ENCODE results near the gene SPACA7.
"Not testable (repeated sequence)": the region's sequence is repeated elsewhere in the genome, so short reads cannot be mapped to it uniquely, and the experiment has no call there.

GRCh38 chr13:112409828-112410227, 33.7 kb downstream of the SPACA7 start:
- TF ChIP-seq SMC3 (IDR thresholded peaks at IDR 0.05; ENCODE audit: borderline replicate concordance, low read length); CTCF (IDR thresholded peaks at IDR 0.05 in 2 of 3, conservative IDR thresholded peaks at IDR 0.05 in 1 of 3; ENCODE audit: control insufficient read depth in 2 of 3, extremely low read depth in 1 of 3, insufficient read depth in 1 of 3, low read depth in 3 of 3, low read length in 3 of 3); EGR1 (IDR thresholded peaks at IDR 0.05; ENCODE audit: borderline replicate concordance in 1 of 2, low read depth in 2 of 2, low read length in 2 of 2); EP300 (IDR thresholded peaks at IDR 0.05; ENCODE audit: borderline replicate concordance in 1 of 2, control insufficient read depth in 1 of 2, low read depth in 2 of 2, low read length in 2 of 2); ZNF207 (IDR thresholded peaks at IDR 0.05; ENCODE audit: borderline replicate concordance); HDAC2 (IDR thresholded peaks at IDR 0.05); ZNF217 (IDR thresholded peaks at IDR 0.05); NBN (IDR thresholded peaks at IDR 0.05); TBL1XR1 (IDR thresholded peaks at IDR 0.05; ENCODE audit: low read depth, low read length): not testable (repeated sequence)
